ENCODE measurements around the gene TSPO2.

TSPO2 gene

GRCh38 chr6:41077536-41077935 is 35.3 kb downstream of the TSPO2 start:
- no peak for DNase-seq

- DNase-seq: no peak
These were observed 35.8 kb downstream of the TSPO2 start for GRCh38 chr6:41078101-41078500.

- DNase-seq: no peak
These were observed 36.8 kb downstream of the TSPO2 start for GRCh38 chr6:41079080-41079479.

GRCh38 chr6:41080621-41081020 is 38.4 kb downstream of the TSPO2 start:
- peak; percentile 14 for DNase-seq

- DNase-seq: no peak
These were observed 40.8 kb downstream of the TSPO2 start for GRCh38 chr6:41083072-41083471.

GRCh38 chr6:41085182-41085581 is 42.9 kb downstream of the TSPO2 start:
- no peak for DNase-seq

GRCh38 chr6:41088451-41088850 is 46.2 kb downstream of the TSPO2 start:
- DNase-seq: no peak

GRCh38 chr6:41090841-41091761 is 48.8 kb downstream of the TSPO2 start:
- DNase-seq: no peak

GRCh38 chr6:41092421-41093140 is 50.3 kb downstream of the TSPO2 start:
- no peak for DNase-seq

- no peak for DNase-seq
These were observed 51.5 kb downstream of the TSPO2 start for GRCh38 chr6:41093729-41094128.
